ENCODE measurements around the gene TELO2.

Gene TELO2

GRCh38 chr16:1542166-1542500 lies 49.0 kb downstream of the TELO2 start:
- no peak for DNase-seq (ENCODE audit: low read depth in 2 of 2)
- TF ChIP-seq CTCF (IDR thresholded peaks at IDR 0.05; ENCODE audit: low read depth, low read length), result no peak
- H3K4me3 ChIP-seq (replicated peaks in 1 of 2; ENCODE audit: low read depth in 2 of 2, low read length in 2 of 2), result no peak overlapping the region

GRCh38 chr16:1542533-1542932 lies 49.4 kb downstream of the TELO2 start:
- H3K4me3 ChIP-seq (replicated peaks in 1 of 2; ENCODE audit: low read depth in 2 of 2, low read length in 2 of 2), result no peak overlapping the region
- no peak for DNase-seq (ENCODE audit: low read depth in 2 of 2)
- TF ChIP-seq CTCF (IDR thresholded peaks at IDR 0.05; ENCODE audit: low read depth, low read length), result no peak

GRCh38 chr16:1543085-1543896 lies 50.1 kb downstream of the TELO2 start:
- no peak for TF ChIP-seq CTCF (IDR thresholded peaks at IDR 0.05; ENCODE audit: low read depth, low read length)
- H3K4me3 ChIP-seq (replicated peaks in 1 of 2; ENCODE audit: low read depth in 2 of 2, low read length in 2 of 2), result no peak overlapping the region
- DNase-seq (ENCODE audit: low read depth in 2 of 2), result peak; percentile 91 to 93

GRCh38 chr16:1545044-1546040 lies 52.2 kb downstream of the TELO2 start:
- no peak for TF ChIP-seq CTCF (IDR thresholded peaks at IDR 0.05; ENCODE audit: low read depth, low read length)
- no peak for DNase-seq (ENCODE audit: low read depth in 2 of 2)
- H3K4me3 ChIP-seq (replicated peaks in 1 of 2; ENCODE audit: low read depth in 2 of 2, low read length in 2 of 2), result no peak overlapping the region

GRCh38 chr16:1546430-1546829 lies 53.3 kb downstream of the TELO2 start:
- DNase-seq (ENCODE audit: low read depth in 2 of 2), result no peak
- no peak for TF ChIP-seq CTCF (IDR thresholded peaks at IDR 0.05; ENCODE audit: low read depth, low read length)
- no peak overlapping the region for H3K4me3 ChIP-seq (replicated peaks in 1 of 2; ENCODE audit: low read depth in 2 of 2, low read length in 2 of 2)

- no peak overlapping the region for H3K4me3 ChIP-seq (replicated peaks in 1 of 2; ENCODE audit: low read depth in 2 of 2, low read length in 2 of 2)
- DNase-seq (ENCODE audit: low read depth in 2 of 2), result peak; percentile 54 to 55
- no peak for TF ChIP-seq CTCF (IDR thresholded peaks at IDR 0.05; ENCODE audit: low read depth, low read length)
These were observed 55.1 kb downstream of the TELO2 start for GRCh38 chr16:1548233-1548632.
